HepG2 (cell line): Measurements from ENCODE around the gene CLIC1. TPM values are rescaled to one million over a fixed set of nuclear protein-coding genes. Genes with fewer than 3 reads are reported as not detected.

ENCODE experiments used
- AKAP8 ChIP-seq: sonication (generic); formaldehyde crosslinking; IDR thresholded peaks from 2 replicates; pipeline ENCODE4 v1.5.1; 2020; ENCODE audit warnings: mild to moderate bottlenecking, missing genetic modification reagents
- ATRX ChIP-seq: sonication (generic); formaldehyde crosslinking; IDR thresholded peaks from 2 replicates; pipeline ENCODE4 v1.4.0; 2020; ENCODE audit warnings: missing genetic modification reagents, borderline replicate concordance
- KAT8 ChIP-seq: IDR thresholded peaks from 2 replicates; pipeline ENCODE4 v1.6.1; 2016; ENCODE audit warnings: missing genetic modification reagents, missing compliant biosample characterization
- MZF1 ChIP-seq: sonication (generic); formaldehyde crosslinking; IDR thresholded peaks from 2 replicates; pipeline ENCODE4 v1.8.1; 2023; ENCODE audit warnings: mild to moderate bottlenecking, missing genetic modification reagents, borderline replicate concordance
- RNF2 ChIP-seq: fragments of 450-650 bp; conservative IDR thresholded peaks from 2 replicates; pipeline ENCODE4 v1.6.1; 2016; ENCODE audit warnings: low read depth
- TBX2 ChIP-seq: sonication (generic); formaldehyde crosslinking; IDR thresholded peaks from 2 replicates; pipeline ENCODE4 v1.5.0; 2020; ENCODE audit warnings: missing genetic modification reagents, mild to moderate bottlenecking, borderline replicate concordance
- ZMYM3 ChIP-seq: sonication (generic); formaldehyde crosslinking; IDR thresholded peaks from 2 replicates; pipeline ENCODE4 v1.5.1; 2020; ENCODE audit warnings: mild to moderate bottlenecking, missing genetic modification reagents
- ZNF441 ChIP-seq: sonication (generic); formaldehyde crosslinking; IDR thresholded peaks from 2 replicates; pipeline ENCODE4 v1.7.0; 2021; ENCODE audit warnings: missing genetic modification reagents, borderline replicate concordance
- ZNF577 ChIP-seq: sonication (generic); formaldehyde crosslinking; IDR thresholded peaks from 2 replicates; pipeline ENCODE4 v1.4.0; 2020; ENCODE audit warnings: mild to moderate bottlenecking, low read depth, missing genetic modification reagents, borderline replicate concordance
- ZSCAN25 ChIP-seq: sonication (generic); formaldehyde crosslinking; IDR thresholded peaks from 2 replicates; pipeline ENCODE4 v1.8.0; 2022; ENCODE audit warnings: mild to moderate bottlenecking, missing genetic modification reagents
- polyA plus RNA-seq, 8 experiments: library from polyadenylated mRNA; depleted of rRNA in 3 of 8; stranded (reverse) in 7 of 8; unstranded in 1 of 8; fragments of >200 nt; fragmentation: Illumina TruSeq in 4 of 8; extraction: Trizol in 4 of 8; gene quantifications; 2 replicates each; pipeline versions ENCODE4 v1.2.1 to v1.2.3, GENCODE V29; 2011 to 2016; ENCODE audit warnings: low read depth in 4 of 8, missing spikeins in 1 of 8, mixed read lengths in 1 of 8; ENCODE audit not compliant: insufficient read depth in 1 of 8
- total RNA-seq, 5 experiments: library from RNA; depleted of rRNA; stranded (reverse); fragments of >200 nt; fragmentation: Illumina TruSeq; extraction: Trizol; gene quantifications; 2 replicates each; pipeline ENCODE4 v1.2.3, GENCODE V29; 2016; ENCODE audit warnings: low read depth in 1 of 5
- TF ChIP-seq, protein P1 (sequence below): sonication (generic); formaldehyde crosslinking; IDR thresholded peaks from 2 replicates; pipeline ENCODE4 v1.4.0; 2020; ENCODE audit warnings: missing genetic modification reagents
- TF ChIP-seq, protein P2 (sequence below): IDR thresholded peaks from 2 replicates; pipeline ENCODE4 v1.6.1; 2016
- TF ChIP-seq, protein P3 (sequence below): sonication (generic); formaldehyde crosslinking; conservative IDR thresholded peaks from 2 replicates; pipeline ENCODE4 v1.4.0; 2020; ENCODE audit warnings: mild to moderate bottlenecking, missing genetic modification reagents, moderate library complexity
- TF ChIP-seq, protein P4 (sequence below): fragments of 450-650 bp; IDR thresholded peaks from 2 replicates; pipeline ENCODE4 v1.6.1; 2016

Gene CLIC1
- total and polyA plus RNA-seq, 2 of the 13 experiments (the other 11 are each of a cell fraction or from before 2014, with no cell fraction given) = 602 to 891 TPM

DNA sequence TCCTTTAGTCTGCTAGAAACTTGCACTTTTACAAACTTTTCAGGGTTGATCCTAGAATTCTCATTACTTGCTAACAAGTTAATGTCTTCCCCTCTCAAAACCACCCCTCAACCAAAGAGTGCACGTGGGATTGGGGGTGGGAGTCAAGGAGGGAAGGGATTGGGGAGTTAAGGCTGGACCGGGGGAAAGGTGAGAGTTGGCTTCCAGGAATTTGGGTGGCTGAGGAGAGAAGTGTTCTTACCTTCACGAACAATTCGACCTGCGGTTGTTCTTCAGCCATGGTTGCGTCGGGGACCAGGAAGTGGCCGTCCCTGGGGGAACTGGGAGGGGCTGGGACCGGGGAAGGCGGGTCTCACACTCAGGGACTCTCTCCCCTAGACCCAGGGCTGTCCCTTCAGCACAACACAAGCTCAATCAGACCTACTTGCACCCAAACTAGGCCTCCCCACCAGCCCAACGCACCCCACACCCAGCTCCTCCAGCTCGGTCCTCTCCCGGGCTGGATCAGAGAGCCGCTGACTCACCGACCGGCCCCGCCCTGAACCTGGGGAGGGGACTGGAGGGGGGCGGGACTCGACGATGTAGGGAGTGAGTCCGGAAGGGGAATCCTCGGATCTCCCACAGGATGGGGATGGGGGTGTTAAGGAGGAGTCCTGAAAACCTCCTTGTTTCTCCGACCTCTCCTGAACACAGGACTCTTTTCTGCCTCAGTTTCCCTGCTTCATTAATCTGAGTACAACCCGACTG lies at the start of gene CLIC1 (continued):
- TF ChIP-seq, protein P1, sequence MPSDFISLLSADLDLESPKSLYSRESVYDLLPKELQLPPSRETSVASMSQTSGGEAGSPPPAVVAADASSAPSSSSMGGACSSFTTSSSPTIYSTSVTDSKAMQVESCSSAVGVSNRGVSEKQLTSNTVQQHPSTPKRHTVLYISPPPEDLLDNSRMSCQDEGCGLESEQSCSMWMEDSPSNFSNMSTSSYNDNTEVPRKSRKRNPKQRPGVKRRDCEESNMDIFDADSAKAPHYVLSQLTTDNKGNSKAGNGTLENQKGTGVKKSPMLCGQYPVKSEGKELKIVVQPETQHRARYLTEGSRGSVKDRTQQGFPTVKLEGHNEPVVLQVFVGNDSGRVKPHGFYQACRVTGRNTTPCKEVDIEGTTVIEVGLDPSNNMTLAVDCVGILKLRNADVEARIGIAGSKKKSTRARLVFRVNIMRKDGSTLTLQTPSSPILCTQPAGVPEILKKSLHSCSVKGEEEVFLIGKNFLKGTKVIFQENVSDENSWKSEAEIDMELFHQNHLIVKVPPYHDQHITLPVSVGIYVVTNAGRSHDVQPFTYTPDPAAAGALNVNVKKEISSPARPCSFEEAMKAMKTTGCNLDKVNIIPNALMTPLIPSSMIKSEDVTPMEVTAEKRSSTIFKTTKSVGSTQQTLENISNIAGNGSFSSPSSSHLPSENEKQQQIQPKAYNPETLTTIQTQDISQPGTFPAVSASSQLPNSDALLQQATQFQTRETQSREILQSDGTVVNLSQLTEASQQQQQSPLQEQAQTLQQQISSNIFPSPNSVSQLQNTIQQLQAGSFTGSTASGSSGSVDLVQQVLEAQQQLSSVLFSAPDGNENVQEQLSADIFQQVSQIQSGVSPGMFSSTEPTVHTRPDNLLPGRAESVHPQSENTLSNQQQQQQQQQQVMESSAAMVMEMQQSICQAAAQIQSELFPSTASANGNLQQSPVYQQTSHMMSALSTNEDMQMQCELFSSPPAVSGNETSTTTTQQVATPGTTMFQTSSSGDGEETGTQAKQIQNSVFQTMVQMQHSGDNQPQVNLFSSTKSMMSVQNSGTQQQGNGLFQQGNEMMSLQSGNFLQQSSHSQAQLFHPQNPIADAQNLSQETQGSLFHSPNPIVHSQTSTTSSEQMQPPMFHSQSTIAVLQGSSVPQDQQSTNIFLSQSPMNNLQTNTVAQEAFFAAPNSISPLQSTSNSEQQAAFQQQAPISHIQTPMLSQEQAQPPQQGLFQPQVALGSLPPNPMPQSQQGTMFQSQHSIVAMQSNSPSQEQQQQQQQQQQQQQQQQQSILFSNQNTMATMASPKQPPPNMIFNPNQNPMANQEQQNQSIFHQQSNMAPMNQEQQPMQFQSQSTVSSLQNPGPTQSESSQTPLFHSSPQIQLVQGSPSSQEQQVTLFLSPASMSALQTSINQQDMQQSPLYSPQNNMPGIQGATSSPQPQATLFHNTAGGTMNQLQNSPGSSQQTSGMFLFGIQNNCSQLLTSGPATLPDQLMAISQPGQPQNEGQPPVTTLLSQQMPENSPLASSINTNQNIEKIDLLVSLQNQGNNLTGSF (CRISPR knock-in tag) = no peak
- TF ChIP-seq ZNF441 = peak; percentile 69; the same call in 1 of the 2 replicates
- TF ChIP-seq ZNF577 = no peak
- TF ChIP-seq, protein P2, sequence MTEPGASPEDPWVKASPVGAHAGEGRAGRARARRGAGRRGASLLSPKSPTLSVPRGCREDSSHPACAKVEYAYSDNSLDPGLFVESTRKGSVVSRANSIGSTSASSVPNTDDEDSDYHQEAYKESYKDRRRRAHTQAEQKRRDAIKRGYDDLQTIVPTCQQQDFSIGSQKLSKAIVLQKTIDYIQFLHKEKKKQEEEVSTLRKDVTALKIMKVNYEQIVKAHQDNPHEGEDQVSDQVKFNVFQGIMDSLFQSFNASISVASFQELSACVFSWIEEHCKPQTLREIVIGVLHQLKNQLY (CRISPR knock-in tag) = no peak
- TF ChIP-seq ZSCAN25 = peak; percentile 86
- peak; percentile 64 for TF ChIP-seq KAT8 (CRISPR knock-in tag)
- TF ChIP-seq AKAP8 (CRISPR knock-in tag) = no peak
- no peak for TF ChIP-seq RNF2
- TF ChIP-seq, protein P3, sequence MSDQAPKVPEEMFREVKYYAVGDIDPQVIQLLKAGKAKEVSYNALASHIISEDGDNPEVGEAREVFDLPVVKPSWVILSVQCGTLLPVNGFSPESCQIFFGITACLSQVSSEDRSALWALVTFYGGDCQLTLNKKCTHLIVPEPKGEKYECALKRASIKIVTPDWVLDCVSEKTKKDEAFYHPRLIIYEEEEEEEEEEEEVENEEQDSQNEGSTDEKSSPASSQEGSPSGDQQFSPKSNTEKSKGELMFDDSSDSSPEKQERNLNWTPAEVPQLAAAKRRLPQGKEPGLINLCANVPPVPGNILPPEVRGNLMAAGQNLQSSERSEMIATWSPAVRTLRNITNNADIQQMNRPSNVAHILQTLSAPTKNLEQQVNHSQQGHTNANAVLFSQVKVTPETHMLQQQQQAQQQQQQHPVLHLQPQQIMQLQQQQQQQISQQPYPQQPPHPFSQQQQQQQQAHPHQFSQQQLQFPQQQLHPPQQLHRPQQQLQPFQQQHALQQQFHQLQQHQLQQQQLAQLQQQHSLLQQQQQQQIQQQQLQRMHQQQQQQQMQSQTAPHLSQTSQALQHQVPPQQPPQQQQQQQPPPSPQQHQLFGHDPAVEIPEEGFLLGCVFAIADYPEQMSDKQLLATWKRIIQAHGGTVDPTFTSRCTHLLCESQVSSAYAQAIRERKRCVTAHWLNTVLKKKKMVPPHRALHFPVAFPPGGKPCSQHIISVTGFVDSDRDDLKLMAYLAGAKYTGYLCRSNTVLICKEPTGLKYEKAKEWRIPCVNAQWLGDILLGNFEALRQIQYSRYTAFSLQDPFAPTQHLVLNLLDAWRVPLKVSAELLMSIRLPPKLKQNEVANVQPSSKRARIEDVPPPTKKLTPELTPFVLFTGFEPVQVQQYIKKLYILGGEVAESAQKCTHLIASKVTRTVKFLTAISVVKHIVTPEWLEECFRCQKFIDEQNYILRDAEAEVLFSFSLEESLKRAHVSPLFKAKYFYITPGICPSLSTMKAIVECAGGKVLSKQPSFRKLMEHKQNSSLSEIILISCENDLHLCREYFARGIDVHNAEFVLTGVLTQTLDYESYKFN (CRISPR knock-in tag) = peak; percentile 65
- TF ChIP-seq, protein P4, sequence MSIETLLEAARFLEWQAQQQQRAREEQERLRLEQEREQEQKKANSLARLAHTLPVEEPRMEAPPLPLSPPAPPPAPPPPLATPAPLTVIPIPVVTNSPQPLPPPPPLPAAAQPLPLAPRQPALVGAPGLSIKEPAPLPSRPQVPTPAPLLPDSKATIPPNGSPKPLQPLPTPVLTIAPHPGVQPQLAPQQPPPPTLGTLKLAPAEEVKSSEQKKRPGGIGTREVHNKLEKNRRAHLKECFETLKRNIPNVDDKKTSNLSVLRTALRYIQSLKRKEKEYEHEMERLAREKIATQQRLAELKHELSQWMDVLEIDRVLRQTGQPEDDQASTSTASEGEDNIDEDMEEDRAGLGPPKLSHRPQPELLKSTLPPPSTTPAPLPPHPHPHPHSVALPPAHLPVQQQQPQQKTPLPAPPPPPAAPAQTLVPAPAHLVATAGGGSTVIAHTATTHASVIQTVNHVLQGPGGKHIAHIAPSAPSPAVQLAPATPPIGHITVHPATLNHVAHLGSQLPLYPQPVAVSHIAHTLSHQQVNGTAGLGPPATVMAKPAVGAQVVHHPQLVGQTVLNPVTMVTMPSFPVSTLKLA = no peak
- TF ChIP-seq MZF1 (CRISPR knock-in tag) = peak; percentile 78; the same call in 1 of the 2 replicates
- TF ChIP-seq ATRX (CRISPR knock-in tag) = no peak
- peak; percentile 11; the same call in 1 of the 2 replicates for TF ChIP-seq ZMYM3 (CRISPR knock-in tag)
- peak; percentile 76; the same call in 1 of the 2 replicates for TF ChIP-seq TBX2 (CRISPR knock-in tag)
